Measurements from ENCODE around the gene FLVCR2. TPM values are rescaled to one million over a fixed set of nuclear protein-coding genes. Genes with fewer than 3 reads are reported as not detected.

FLVCR2 gene
- total RNA-seq, 1 donor from 2014 or later: 1.7 TPM

- no peak overlapping the region for H3K4me3 Mint-ChIP-seq (ENCODE audit: unreplicated experiment)
- no peaks in the 10 kb centered on the region for H3K27me3 Mint-ChIP-seq (ENCODE audit: low read depth)
- H3K36me3 Mint-ChIP-seq (ENCODE audit: low read depth): no peaks in the 10 kb centered on the region
- TF ChIP-seq, protein P1, sequence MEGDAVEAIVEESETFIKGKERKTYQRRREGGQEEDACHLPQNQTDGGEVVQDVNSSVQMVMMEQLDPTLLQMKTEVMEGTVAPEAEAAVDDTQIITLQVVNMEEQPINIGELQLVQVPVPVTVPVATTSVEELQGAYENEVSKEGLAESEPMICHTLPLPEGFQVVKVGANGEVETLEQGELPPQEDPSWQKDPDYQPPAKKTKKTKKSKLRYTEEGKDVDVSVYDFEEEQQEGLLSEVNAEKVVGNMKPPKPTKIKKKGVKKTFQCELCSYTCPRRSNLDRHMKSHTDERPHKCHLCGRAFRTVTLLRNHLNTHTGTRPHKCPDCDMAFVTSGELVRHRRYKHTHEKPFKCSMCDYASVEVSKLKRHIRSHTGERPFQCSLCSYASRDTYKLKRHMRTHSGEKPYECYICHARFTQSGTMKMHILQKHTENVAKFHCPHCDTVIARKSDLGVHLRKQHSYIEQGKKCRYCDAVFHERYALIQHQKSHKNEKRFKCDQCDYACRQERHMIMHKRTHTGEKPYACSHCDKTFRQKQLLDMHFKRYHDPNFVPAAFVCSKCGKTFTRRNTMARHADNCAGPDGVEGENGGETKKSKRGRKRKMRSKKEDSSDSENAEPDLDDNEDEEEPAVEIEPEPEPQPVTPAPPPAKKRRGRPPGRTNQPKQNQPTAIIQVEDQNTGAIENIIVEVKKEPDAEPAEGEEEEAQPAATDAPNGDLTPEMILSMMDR (IDR thresholded peaks at IDR 0.05): no peak
- no peak overlapping the region for H3K27ac Mint-ChIP-seq (ENCODE audit: unreplicated experiment)
- H3K4me1 Mint-ChIP-seq (ENCODE audit: low read depth): peaks cover 14% of the 10 kb centered on the region
- DNase-seq (ENCODE audit: low spot score): no peak
- no peaks in the 10 kb centered on the region for H3K9me3 Mint-ChIP-seq (ENCODE audit: low read depth)
These were observed 43.1 kb upstream of the FLVCR2 start for GRCh38 chr14:75535164-75535898.

DNA sequence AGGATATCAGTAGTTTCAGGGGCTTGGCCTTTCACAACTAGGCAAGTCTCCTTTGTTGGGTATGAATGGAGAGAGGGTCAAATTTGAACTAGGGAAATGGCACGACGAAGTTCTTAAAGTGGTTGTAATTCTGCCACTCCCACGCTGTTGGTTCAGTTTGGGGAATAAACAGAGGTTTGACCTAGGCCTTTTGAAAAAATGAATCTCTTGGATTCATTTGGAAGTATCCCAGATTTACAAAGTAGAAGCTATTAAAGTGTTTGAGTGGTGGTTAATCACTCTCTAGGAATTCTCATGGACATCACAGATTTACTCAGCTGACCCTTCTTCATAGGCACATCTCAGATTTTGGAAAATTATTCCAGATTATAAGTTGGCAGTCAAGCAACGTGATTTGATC lies 41.3 kb upstream of the FLVCR2 start:
- no peak overlapping the region for H3K27ac Mint-ChIP-seq (ENCODE audit: unreplicated experiment)
- H3K27me3 Mint-ChIP-seq (ENCODE audit: low read depth): no peaks in the 10 kb centered on the region
- TF ChIP-seq, protein P1 (IDR thresholded peaks at IDR 0.05): no peak
- DNase-seq (ENCODE audit: low spot score): no peak
- H3K4me1 Mint-ChIP-seq (ENCODE audit: low read depth): peaks cover 7% of the 10 kb centered on the region
- H3K9me3 Mint-ChIP-seq (ENCODE audit: low read depth): no peaks in the 10 kb centered on the region
- no peak overlapping the region for H3K4me3 Mint-ChIP-seq (ENCODE audit: unreplicated experiment)
- H3K36me3 Mint-ChIP-seq (ENCODE audit: low read depth): no peaks in the 10 kb centered on the region

DNA sequence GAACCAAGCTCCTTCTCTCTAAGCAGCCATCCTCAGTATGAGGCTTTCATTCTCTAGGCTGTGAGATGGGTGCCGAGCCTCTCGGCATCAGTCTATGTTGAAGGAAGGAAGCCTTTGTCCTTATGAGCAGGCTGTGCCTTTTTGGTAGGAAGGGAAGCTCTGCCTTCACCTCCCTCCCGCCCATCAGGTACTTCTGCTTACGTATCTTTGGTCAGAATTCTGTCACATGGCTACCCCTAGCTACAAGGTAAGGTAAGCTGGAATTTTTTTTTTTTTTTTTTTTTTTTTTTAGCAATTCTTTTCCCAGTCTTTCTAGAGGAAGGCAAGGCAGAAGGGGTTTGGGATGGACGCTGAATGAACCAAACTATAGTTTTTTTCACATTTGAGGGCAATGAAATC lies 39.3 kb upstream of the FLVCR2 start:
- no peak overlapping the region for H3K27ac Mint-ChIP-seq (ENCODE audit: unreplicated experiment)
- no peaks in the 10 kb centered on the region for H3K9me3 Mint-ChIP-seq (ENCODE audit: low read depth)
- H3K36me3 Mint-ChIP-seq (ENCODE audit: low read depth): no peaks in the 10 kb centered on the region
- no peak overlapping the region for H3K4me3 Mint-ChIP-seq (ENCODE audit: unreplicated experiment)
- peaks cover 4% of the 10 kb centered on the region for H3K27me3 Mint-ChIP-seq (ENCODE audit: low read depth)
- peaks cover 7% of the 10 kb centered on the region for H3K4me1 Mint-ChIP-seq (ENCODE audit: low read depth)
- TF ChIP-seq, protein P1 (IDR thresholded peaks at IDR 0.05): no peak
- no peak for DNase-seq (ENCODE audit: low spot score)

DNA sequence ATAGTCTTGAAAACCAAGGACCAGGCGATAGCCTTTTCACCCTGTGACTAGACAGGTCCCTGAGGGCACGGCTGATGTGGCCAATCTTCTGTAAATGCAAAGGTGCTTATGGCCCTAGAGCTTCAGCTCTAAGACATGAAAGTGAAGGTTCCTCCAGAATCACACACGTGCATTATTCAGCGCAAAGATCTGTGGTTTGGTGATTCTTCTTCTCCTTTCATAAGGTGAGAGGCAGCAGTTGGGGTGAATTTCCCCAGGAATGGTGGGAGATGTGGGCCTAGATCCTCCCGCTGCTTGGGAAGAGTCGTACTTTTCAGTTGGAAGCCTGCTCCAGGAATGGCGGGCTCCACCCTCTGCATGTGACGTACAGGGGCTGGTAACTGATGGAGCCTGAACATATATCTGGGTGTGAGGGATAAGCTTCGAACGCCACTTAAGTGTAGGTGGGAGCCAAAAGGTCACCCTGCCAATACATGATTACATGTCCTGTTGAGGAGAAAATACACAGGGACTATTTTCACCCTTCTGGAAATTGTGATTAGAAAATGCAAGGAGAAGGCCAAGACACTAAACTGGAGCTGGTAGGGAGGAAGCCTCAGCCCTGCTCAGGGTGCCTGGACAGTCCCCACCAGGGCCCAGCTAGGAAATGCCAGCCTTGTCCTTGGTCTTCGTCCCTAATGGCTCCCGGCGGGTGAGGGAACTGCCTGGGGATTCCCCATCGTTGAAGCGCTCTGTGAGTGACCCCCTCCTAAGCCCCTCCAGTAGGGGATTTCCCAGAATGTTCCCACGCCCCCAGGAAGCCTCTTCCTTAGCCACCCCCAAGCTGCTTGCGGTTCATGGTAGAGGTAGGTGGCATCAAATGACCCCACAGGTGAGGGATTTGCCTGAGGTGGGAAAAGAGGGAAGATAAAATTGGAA lies 38.6 kb upstream of the FLVCR2 start:
- Mint-ChIP-seq H3K27ac (ENCODE audit: unreplicated experiment) (no peak overlapping the region), H3K4me1 (ENCODE audit: low read depth) (peaks cover 7% of the 10 kb centered on the region), H3K27me3 (ENCODE audit: low read depth) (peaks cover 4% of the 10 kb centered on the region), H3K4me3 (ENCODE audit: unreplicated experiment) (no peak overlapping the region), H3K9me3 (ENCODE audit: low read depth) (no peaks in the 10 kb centered on the region), H3K36me3 (ENCODE audit: low read depth) (no peaks in the 10 kb centered on the region)
- TF ChIP-seq, protein P1 (IDR thresholded peaks at IDR 0.05): no peak
- no peak for DNase-seq (ENCODE audit: low spot score)

- no peaks in the 10 kb centered on the region for H3K36me3 Mint-ChIP-seq (ENCODE audit: low read depth)
- no peak overlapping the region for H3K4me3 Mint-ChIP-seq (ENCODE audit: unreplicated experiment)
- no peak for DNase-seq (ENCODE audit: low spot score)
- peaks cover 7% of the 10 kb centered on the region for H3K4me1 Mint-ChIP-seq (ENCODE audit: low read depth)
- TF ChIP-seq, protein P1 (IDR thresholded peaks at IDR 0.05): no peak
- no peaks in the 10 kb centered on the region for H3K9me3 Mint-ChIP-seq (ENCODE audit: low read depth)
- no peak overlapping the region for H3K27ac Mint-ChIP-seq (ENCODE audit: unreplicated experiment)
- peaks cover 4% of the 10 kb centered on the region for H3K27me3 Mint-ChIP-seq (ENCODE audit: low read depth)
These were observed 38.0 kb upstream of the FLVCR2 start for GRCh38 chr14:75540479-75540851.

Measured in chondrocyte (in vitro differentiated cells).